Activated CD8-positive, alpha-beta T cell treated with anti-CD3 and anti-CD28 coated beads for 36 hours (primary cell): ENCODE data around the gene ANAPC2. TPM values are rescaled to one million over a fixed set of nuclear protein-coding genes. Genes with fewer than 3 reads are reported as not detected.

ENCODE experiments used
- ATAC-seq: fragments of 200-7000 bp; cut with Tn5 transposase; one replicate; pipeline ENCODE4 v1.10.0; 2021; ENCODE audit warnings: mild to moderate bottlenecking, moderate library complexity
- CTCF ChIA-PET: fragments of 350-600 bp; sonication (Branson Sonifier 250); formaldehyde crosslinking; loops from one replicate; lab custom pipeline; 2021; ENCODE audit warnings: antibody characterized with exemption; lab: Charles Lee
- POLR2A ChIA-PET: fragments of 350-600 bp; sonication (Branson Sonifier 250); formaldehyde crosslinking; loops from one replicate; lab custom pipeline; 2021; ENCODE audit warnings: antibody characterized with exemption; lab: Charles Lee
- DNase-seq: peaks from one replicate; pipeline ENCODE4 v3.0.0-alpha.2; 2020
- H3K27ac Mint-ChIP-seq: one replicate; pipeline ENCODE4 v1.8.0; 2021; ENCODE audit warnings: mild to moderate bottlenecking, mixed read lengths
- H3K27me3 Mint-ChIP-seq: one replicate; pipeline ENCODE4 v1.8.0; 2021; ENCODE audit warnings: mixed read lengths
- H3K36me3 Mint-ChIP-seq: one replicate; pipeline ENCODE4 v1.8.0; 2021; ENCODE audit warnings: low read depth, mixed read lengths
- H3K4me1 Mint-ChIP-seq: one replicate; pipeline ENCODE4 v1.8.0; 2021; ENCODE audit warnings: low read depth, mixed read lengths
- H3K4me3 Mint-ChIP-seq: one replicate; pipeline ENCODE4 v1.8.0; 2021; ENCODE audit warnings: mild to moderate bottlenecking, moderate library complexity, mixed read lengths
- H3K9me3 Mint-ChIP-seq: one replicate; pipeline ENCODE4 v1.8.0; 2021; ENCODE audit warnings: mixed read lengths
- intact Hi-C: fragments of 100-400 bp; cut with micrococcal nuclease; formaldehyde crosslinking; loops from one replicate; pipeline ENCODE4 v1.10.0; 2022
- total RNA-seq, 2 experiments: library from RNA; stranded (reverse); gene quantifications; one replicate each; pipeline ENCODE4 v1.2.3, GENCODE V29; 2021
- TF ChIP-seq, protein P1 (sequence below): fragments of 200-600 bp; IDR thresholded peaks from one replicate; pipeline ENCODE4 v1.8.0; 2022; ENCODE audit warnings: antibody characterized with exemption, mild to moderate bottlenecking

ANAPC2 gene
- total RNA-seq, 2 experiments from 2014 or later, result 38.6 to 39.6 TPM

DNA sequence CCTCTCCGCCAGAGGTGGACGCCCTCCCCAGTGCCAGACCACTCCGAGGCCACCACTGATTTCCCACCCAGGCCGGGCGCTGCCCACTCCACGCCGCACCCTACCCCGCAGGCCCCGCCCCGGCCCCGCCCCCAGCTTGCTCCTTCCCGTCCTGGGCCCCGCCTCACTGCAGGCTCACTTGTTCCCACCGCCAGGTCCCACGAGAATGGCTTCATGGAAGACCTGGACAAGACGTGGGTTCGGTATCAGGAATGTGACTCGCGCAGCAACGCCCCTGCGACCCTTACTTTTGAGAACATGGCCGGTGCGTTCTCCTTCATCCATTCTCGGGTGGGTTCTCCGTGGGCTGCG lies 25.0 kb downstream of the ANAPC2 start:
- TF ChIP-seq, protein P1, sequence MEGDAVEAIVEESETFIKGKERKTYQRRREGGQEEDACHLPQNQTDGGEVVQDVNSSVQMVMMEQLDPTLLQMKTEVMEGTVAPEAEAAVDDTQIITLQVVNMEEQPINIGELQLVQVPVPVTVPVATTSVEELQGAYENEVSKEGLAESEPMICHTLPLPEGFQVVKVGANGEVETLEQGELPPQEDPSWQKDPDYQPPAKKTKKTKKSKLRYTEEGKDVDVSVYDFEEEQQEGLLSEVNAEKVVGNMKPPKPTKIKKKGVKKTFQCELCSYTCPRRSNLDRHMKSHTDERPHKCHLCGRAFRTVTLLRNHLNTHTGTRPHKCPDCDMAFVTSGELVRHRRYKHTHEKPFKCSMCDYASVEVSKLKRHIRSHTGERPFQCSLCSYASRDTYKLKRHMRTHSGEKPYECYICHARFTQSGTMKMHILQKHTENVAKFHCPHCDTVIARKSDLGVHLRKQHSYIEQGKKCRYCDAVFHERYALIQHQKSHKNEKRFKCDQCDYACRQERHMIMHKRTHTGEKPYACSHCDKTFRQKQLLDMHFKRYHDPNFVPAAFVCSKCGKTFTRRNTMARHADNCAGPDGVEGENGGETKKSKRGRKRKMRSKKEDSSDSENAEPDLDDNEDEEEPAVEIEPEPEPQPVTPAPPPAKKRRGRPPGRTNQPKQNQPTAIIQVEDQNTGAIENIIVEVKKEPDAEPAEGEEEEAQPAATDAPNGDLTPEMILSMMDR, result no peak
- H3K27me3 Mint-ChIP-seq, result peaks cover 39% of the 10 kb centered on the region
- no peak overlapping the region for H3K4me3 Mint-ChIP-seq
- peaks cover 9% of the 10 kb centered on the region for H3K4me1 Mint-ChIP-seq
- intact Hi-C loops, result no loop called here
- POLR2A ChIA-PET, result interaction anchor here (0.7 to 1.0 kb wide), 2 partner anchors 11 to 88 kb away, joined by 3 read pairs; partner anchors contain the start of gene STPG3
- H3K9me3 Mint-ChIP-seq, result no peaks in the 10 kb centered on the region
- no peak for DNase-seq
- H3K36me3 Mint-ChIP-seq, result no peaks in the 10 kb centered on the region
- H3K27ac Mint-ChIP-seq, result no peak overlapping the region
- no peak for ATAC-seq
- CTCF ChIA-PET, result no interaction called here

DNA sequence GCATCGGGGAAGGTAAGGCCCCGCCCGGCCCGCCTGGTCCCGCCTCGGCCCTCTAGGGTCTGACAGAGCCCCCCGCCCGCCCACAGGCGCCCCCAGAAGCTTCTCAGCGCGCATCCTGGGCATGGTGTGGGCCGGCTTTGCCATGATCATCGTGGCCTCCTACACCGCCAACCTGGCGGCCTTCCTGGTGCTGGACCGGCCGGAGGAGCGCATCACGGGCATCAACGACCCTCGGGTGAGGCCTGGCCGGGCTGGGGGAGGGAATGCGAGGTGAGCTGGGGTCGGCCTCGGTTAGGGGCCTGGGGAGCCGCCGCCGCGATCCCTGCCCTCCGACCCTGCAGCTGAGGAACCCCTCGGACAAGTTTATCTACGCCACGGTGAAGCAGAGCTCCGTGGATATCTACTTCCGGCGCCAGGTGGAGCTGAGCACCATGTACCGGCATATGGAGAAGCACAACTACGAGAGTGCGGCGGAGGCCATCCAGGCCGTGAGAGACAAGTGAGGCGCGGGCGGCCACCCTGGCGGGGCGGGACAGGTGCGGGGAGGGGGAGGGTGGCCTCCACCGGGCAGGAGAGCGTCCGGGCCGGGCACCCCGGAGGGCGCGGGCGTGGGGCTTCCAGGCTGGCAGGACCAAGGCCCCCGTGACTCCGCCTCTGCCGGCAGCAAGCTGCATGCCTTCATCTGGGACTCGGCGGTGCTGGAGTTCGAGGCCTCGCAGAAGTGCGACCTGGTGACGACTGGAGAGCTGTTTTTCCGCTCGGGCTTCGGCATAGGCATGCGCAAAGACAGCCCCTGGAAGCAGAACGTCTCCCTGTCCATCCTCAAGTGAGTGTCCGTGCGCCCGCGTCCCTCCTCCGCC lies 25.6 kb downstream of the ANAPC2 start:
- TF ChIP-seq, protein P1, result no peak
- POLR2A ChIA-PET, result interaction anchor here (0.7 to 1.0 kb wide), 2 partner anchors 12 to 88 kb away, joined by 3 read pairs; partner anchors contain the start of gene STPG3
- Mint-ChIP-seq H3K9me3 (no peaks in the 10 kb centered on the region), H3K27ac (no peak overlapping the region), H3K27me3 (peaks cover 45% of the 10 kb centered on the region), H3K36me3 (no peaks in the 10 kb centered on the region), H3K4me3 (no peak overlapping the region), H3K4me1 (peaks cover 14% of the 10 kb centered on the region)
- CTCF ChIA-PET, result interaction anchor here (0.7 kb wide), 1 partner anchor 65 kb away, joined by 3 read pairs; the partner anchor contains the start of gene RNF224
- intact Hi-C loops, result no loop called here
- ATAC-seq (no peak), DNase-seq (no peak)

DNA sequence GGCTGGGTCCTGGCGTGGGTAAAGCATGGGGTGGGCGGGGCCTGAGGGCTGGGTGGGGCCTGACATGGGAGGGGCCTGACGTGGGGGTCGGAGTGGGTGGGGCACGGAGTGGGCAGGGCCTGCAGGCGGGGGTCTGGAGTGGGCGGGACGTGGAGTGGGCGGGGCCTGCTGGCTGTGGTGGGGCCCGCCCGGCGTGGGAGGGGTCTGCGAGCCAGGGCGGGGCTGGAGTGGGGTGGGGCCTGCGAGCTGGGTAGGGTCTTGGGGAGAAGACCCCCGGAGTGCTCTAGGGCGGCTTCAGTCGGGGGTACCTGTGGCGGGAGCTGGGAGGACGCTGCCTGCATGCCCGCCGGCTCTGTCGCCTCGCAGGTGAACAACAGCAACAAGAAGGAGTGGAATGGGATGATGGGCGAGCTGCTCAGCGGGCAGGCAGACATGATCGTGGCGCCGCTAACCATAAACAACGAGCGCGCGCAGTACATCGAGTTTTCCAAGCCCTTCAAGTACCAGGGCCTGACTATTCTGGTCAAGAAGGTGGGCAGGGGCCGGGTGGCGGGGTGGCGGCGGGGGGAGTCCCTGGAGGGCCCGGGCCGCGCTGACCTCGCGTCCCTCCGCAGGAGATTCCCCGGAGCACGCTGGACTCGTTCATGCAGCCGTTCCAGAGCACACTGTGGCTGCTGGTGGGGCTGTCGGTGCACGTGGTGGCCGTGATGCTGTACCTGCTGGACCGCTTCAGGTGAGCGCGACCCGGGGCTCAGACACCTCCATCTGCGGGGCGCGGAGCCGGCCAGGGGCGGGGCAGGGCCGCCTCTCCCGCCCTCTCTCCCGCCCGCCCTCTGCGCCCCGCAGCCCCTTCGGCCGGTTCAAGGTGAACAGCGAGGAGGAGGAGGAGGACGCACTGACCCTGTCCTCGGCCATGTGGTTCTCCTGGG lies 26.5 kb downstream of the ANAPC2 start:
- DNase-seq, result no peak
- Mint-ChIP-seq H3K9me3 (no peaks in the 10 kb centered on the region), H3K27ac (no peak overlapping the region), H3K4me3 (no peak overlapping the region), H3K4me1 (peaks cover 20% of the 10 kb centered on the region), H3K27me3 (peaks cover 48% of the 10 kb centered on the region), H3K36me3 (no peaks in the 10 kb centered on the region)
- ChIA-PET CTCF (interaction anchor here (0.9 to 1.3 kb wide), 2 partner anchors 17 to 75 kb away, joined by 3 to 4 read pairs; no protein-coding TSS in a partner anchor), POLR2A (interaction anchor here (0.6 to 2.1 kb wide), 2 partner anchors 10 to 75 kb away, joined by 3 to 6 read pairs; partner anchors contain the start of gene TMEM210)
- no peak for ATAC-seq
- intact Hi-C loops, result no loop called here
- TF ChIP-seq, protein P1, result no peak

DNA sequence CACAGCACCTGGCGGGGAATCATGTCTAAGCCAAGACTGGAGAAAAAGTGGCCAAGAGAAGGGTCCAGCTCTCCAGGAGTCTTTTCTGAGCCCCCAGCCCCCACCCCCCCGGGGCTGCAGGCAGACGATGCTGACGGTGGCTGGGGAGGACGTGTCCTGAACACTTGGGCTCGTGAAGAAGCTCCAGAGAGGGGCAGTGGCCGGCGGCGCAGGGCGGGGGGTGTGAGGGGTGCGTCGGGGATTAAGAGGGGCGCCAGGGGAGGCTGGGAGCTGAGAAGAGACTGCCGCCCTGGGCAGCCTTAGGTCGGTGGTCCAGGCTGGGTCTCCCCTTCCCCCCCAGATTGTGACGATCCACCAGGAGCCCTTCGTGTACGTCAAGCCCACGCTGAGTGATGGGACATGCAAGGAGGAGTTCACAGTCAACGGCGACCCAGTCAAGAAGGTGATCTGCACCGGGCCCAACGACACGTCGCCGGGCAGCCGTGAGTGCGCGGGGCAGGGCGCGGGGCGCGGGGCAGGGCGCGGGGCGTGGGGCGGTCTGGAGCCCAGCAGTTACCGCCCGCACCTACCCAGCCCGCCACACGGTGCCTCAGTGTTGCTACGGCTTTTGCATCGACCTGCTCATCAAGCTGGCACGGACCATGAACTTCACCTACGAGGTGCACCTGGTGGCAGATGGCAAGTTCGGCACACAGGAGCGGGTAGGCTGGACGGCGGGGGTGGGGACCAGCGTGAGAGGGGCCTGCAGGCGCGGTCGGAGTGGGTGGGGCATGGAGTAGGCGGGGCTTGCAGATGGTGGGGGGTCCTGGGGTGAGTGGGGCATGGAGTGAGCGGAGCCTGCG lies 27.4 kb downstream of the ANAPC2 start:
- Mint-ChIP-seq H3K27ac (no peak overlapping the region), H3K27me3 (peaks cover 45% of the 10 kb centered on the region), H3K4me3 (no peak overlapping the region), H3K36me3 (no peaks in the 10 kb centered on the region), H3K4me1 (peaks cover 18% of the 10 kb centered on the region), H3K9me3 (no peaks in the 10 kb centered on the region)
- intact Hi-C loops, result no loop called here
- POLR2A ChIA-PET, result interaction anchor here (0.6 to 2.1 kb wide), 2 partner anchors 11 to 76 kb away, joined by 3 to 6 read pairs; partner anchors contain the start of gene TMEM210
- DNase-seq, result no peak
- TF ChIP-seq, protein P1, result no peak
- CTCF ChIA-PET, result interaction anchor here (0.9 to 1.3 kb wide), 2 partner anchors 18 to 76 kb away, joined by 3 to 4 read pairs; no protein-coding TSS in a partner anchor
- ATAC-seq, result no peak
